Measurements from ENCODE around the gene TEAD1.
A peak's percentile ranks its signal among the peaks of the same experiment; 100 is the strongest.

TEAD1 gene

GRCh38 chr11:12958986-12959385 lies 284.8 kb downstream of the TEAD1 start:
- ChIA-PET CTCF (no interaction called here), POLR2A (ENCODE audit: low non-redundant PET) (no interaction called here)
- DNase-seq (ENCODE audit: low spot score): no peak
- H3K27ac ChIP-seq: peak overlapping the region; percentile 31; the same call in 1 of the 2 replicates
- TF ChIP-seq, protein P1, sequence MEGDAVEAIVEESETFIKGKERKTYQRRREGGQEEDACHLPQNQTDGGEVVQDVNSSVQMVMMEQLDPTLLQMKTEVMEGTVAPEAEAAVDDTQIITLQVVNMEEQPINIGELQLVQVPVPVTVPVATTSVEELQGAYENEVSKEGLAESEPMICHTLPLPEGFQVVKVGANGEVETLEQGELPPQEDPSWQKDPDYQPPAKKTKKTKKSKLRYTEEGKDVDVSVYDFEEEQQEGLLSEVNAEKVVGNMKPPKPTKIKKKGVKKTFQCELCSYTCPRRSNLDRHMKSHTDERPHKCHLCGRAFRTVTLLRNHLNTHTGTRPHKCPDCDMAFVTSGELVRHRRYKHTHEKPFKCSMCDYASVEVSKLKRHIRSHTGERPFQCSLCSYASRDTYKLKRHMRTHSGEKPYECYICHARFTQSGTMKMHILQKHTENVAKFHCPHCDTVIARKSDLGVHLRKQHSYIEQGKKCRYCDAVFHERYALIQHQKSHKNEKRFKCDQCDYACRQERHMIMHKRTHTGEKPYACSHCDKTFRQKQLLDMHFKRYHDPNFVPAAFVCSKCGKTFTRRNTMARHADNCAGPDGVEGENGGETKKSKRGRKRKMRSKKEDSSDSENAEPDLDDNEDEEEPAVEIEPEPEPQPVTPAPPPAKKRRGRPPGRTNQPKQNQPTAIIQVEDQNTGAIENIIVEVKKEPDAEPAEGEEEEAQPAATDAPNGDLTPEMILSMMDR (conservative IDR thresholded peaks at IDR 0.05; ENCODE audit: low read depth): no peak

GRCh38 chr11:12961615-12962014 lies 287.4 kb downstream of the TEAD1 start:
- TF ChIP-seq, protein P1 (conservative IDR thresholded peaks at IDR 0.05; ENCODE audit: low read depth): 0 out of 2 replicates have a peak, but pooled peaks have one; percentile 14
- DNase-seq (ENCODE audit: low spot score): peak; percentile 9
- POLR2A ChIA-PET (ENCODE audit: low non-redundant PET): no interaction called here
- no peak overlapping the region for H3K27ac ChIP-seq
- CTCF ChIA-PET: interaction anchor here (0.5 to 1.4 kb wide), 7 partner anchors 32 to 680 kb away, joined by 3 to 6 read pairs (median 4); no protein-coding TSS in a partner anchor

DNA sequence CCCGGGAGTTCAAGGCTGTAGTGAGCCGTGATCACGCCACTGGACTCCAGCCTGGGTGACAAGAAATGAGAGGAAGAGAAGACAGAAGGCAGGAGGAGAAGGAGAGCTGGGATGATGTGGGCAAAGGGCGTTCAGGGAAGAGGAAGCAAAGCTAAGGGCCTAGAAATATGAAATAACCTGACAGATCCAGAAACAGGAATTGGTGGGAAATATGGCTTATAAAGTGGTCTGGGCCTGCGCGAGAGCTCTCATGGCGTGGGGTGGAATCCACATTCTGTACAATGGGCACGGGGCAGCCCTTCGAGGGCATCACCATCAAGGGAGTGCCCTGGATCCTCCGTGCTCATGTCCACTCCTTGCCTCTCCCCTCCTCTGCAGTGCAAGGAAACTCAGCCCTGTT lies 288.1 kb downstream of the TEAD1 start:
- ChIA-PET CTCF (interaction anchor here (0.5 to 1.4 kb wide), 2 partner anchors 80 to 631 kb away, joined by 3 to 4 read pairs; no protein-coding TSS in a partner anchor), POLR2A (ENCODE audit: low non-redundant PET) (no interaction called here)
- TF ChIP-seq, protein P1 (conservative IDR thresholded peaks at IDR 0.05; ENCODE audit: low read depth): no peak
- DNase-seq (ENCODE audit: low spot score): no peak
- no peak overlapping the region for H3K27ac ChIP-seq

GRCh38 chr11:12963051-12963450 lies 288.8 kb downstream of the TEAD1 start:
- TF ChIP-seq, protein P1 (conservative IDR thresholded peaks at IDR 0.05; ENCODE audit: low read depth): no peak
- no peak for DNase-seq (ENCODE audit: low spot score)
- H3K27ac ChIP-seq: no peak overlapping the region
- CTCF ChIA-PET: interaction anchor here (0.7 to 3.6 kb wide), 4 partner anchors 11 to 372 kb away, joined by 3 to 16 read pairs (median 6); no protein-coding TSS in a partner anchor
- POLR2A ChIA-PET (ENCODE audit: low non-redundant PET): no interaction called here

DNA sequence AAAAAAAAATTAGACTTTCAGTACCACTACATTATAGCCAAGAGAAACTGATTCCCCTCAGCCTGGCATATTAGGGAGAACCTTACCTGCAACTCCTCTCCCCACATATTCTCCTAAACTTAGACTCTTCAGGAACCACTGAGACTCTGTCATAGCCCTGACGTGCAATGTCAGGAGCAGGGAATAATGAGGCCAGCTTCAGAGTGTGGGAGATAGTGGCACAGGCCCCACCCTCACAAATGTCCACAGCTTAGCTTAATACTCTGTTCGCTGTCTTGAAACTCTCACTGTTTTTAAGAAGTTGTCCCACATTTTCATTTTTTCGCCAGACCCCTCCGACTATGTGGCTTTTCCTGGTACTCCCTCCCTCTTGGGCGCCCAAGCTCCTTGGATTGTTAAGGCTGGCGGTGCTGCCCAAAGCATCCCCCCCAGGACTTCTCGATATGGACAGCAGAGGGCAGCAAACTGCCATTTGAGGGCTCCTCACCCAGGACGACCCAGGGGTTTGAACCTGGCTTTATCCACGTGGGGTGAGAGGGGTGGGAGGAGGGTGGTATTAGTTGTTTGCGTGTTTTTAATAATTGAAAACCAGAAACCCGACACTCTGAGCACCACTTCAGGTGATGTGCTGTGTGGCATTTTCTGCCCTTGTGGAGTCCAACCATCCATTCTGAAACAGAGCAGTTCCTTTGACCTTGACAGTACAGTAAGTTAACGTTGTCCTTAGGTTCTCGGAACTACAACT lies 289.7 kb downstream of the TEAD1 start:
- TF ChIP-seq, protein P1 (conservative IDR thresholded peaks at IDR 0.05; ENCODE audit: low read depth): peak; percentile 84
- no peak overlapping the region for H3K27ac ChIP-seq
- CTCF ChIA-PET: interaction anchor here (0.5 to 3.6 kb wide), 26 partner anchors 11 to 1452 kb away, joined by 3 to 16 read pairs (median 3); no protein-coding TSS in a partner anchor
- peak; percentile 84 for DNase-seq (ENCODE audit: low spot score)
- POLR2A ChIA-PET (ENCODE audit: low non-redundant PET): no interaction called here

- TF ChIP-seq, protein P1 (conservative IDR thresholded peaks at IDR 0.05; ENCODE audit: low read depth): no peak
Measured at GRCh38 chr11:12964650-12965049, 290.4 kb downstream of the TEAD1 start.

More at GRCh38 chr11:12964650-12965049, 290.4 kb downstream of the TEAD1 start:
- no peak for DNase-seq (ENCODE audit: low spot score)
- no peak overlapping the region for H3K27ac ChIP-seq
- ChIA-PET CTCF (interaction anchor here (0.7 to 3.6 kb wide), 5 partner anchors 10 to 219 kb away, joined by 3 to 16 read pairs (median 8); no protein-coding TSS in a partner anchor), POLR2A (ENCODE audit: low non-redundant PET) (no interaction called here)

All from RWPE1 (cell line).